K562 (cell line): ENCODE data around the gene CACNA1I.

Experiments
- JUNB ChIP-seq: fragments of 450-650 bp; formaldehyde crosslinking; conservative IDR thresholded peaks from 2 replicates; pipeline ENCODE4 v1.4.0; 2020; ENCODE audit warnings: mild to moderate bottlenecking
- ZNF165 ChIP-seq: fragments of 250-450 bp; sonication (Bioruptor Pico); IDR thresholded peaks from 2 replicates; pipeline ENCODE4 v1.4.0; 2020; ENCODE audit warnings: borderline replicate concordance

DNA sequence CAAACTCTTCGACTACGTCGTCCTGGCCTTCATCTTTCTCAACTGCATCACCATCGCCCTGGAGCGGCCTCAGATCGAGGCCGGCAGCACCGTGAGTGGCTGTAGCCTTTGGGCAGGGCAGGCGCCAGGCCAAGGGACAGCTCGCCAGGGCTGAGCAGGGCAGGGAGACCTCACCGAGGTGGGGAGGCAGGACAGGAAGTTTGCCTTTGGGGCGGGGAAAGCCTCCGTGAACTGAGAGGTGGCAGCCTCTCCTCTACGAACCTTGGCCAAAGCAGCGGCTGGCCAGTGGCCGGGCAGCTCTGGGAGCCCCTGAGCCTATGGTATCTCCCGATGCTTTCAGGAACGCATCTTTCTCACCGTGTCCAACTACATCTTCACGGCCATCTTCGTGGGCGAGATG is 93.2 kb downstream of the CACNA1I start:
- TF ChIP-seq JUNB = no peak
- TF ChIP-seq ZNF165 = no peak
